Right lobe of liver (tissue), 6 donors: ENCODE data around the gene EMILIN2. TPM values are rescaled to one million over a fixed set of nuclear protein-coding genes. Genes with fewer than 3 reads are reported as not detected.

Experiments
- ATAC-seq, 4 donors: fragments of 200-7000 bp; cut with Tn5 transposase; one replicate each; pipeline ENCODE4 v1.9.1; 2020; ENCODE audit warnings: mild to moderate bottlenecking in 4 of 4, moderate library complexity in 4 of 4
- DNase-seq, 3 donors: peaks; one replicate each; pipeline ENCODE4 v3.0.0-alpha.2; 2020
- H3K27ac ChIP-seq, 3 donors: fragments of 200-600 bp; one replicate each; pipeline ENCODE4 v1.8.0; 2022
- H3K27me3 ChIP-seq, 2 donors: fragments of 200-600 bp; one replicate each; pipeline ENCODE4 v1.8.0; 2022
- H3K36me3 ChIP-seq, 4 donors: fragments of 200-600 bp; sonication (generic) in 1 of 4; one replicate each; pipeline versions ENCODE4 v1.5.1 to v1.8.0; 2017 to 2022; ENCODE audit warnings: control low read depth in 1 of 4
- H3K4me1 ChIP-seq, 4 donors: fragments of 200-600 bp; sonication (generic) in 1 of 4; one replicate each; pipeline versions ENCODE4 v1.5.1 to v1.8.0; 2017 to 2022; ENCODE audit warnings: control low read depth in 1 of 4
- H3K4me3 ChIP-seq, 3 donors: fragments of 200-600 bp; one replicate each; pipeline ENCODE4 v1.8.0; 2022
- H3K9me3 ChIP-seq, 4 donors: fragments of 200-600 bp; sonication (generic) in 1 of 4; one replicate each; pipeline versions ENCODE4 v1.5.1 to v1.8.0; 2017 to 2022; ENCODE audit warnings: control low read depth in 1 of 4
- POLR2A ChIP-seq: fragments of 450-650 bp; IDR thresholded peaks from one replicate; pipeline ENCODE4 v1.6.1; 2017; ENCODE audit warnings: antibody characterized with exemption, mild to moderate bottlenecking
- WGBS: methylation state at CpG from one replicate; pipeline ENCODE4 v1.1.6; 2018; ENCODE audit warnings: low coverage, low lambda C conversion rate; ENCODE audit not compliant: insufficient coverage; ENCODE audit errors: missing lambda C conversion rate; 5-methylcytosine and 5-hydroxymethylcytosine counted together
- intact Hi-C, 2 donors: fragments of 100-400 bp; cut with DNase I; formaldehyde crosslinking; loops; one replicate each; pipeline versions ENCODE4 v1.11.2 to v1.14.1; 2022
- total RNA-seq, 6 experiments: library from RNA; depleted of rRNA in 2 of 6; stranded (reverse); fragments of >200 nt in 2 of 6; fragmentation: NEBNext Ultra II Directional in 3 of 6; extraction: Animal tissue kit (Norgen Biotek cat#: 25700) in 3 of 6; gene quantifications; one replicate each; pipeline versions ENCODE4 v1.1.0 to v1.2.4, GENCODE V29; 2016 to 2023
- TF ChIP-seq, protein P1 (sequence below), 4 donors: fragments of 200-600 bp in 3 of 4; fragments of 450-650 bp in 1 of 4; IDR thresholded peaks; one replicate each; pipeline versions ENCODE4 v1.5.1 to v1.8.0; 2016 to 2022; ENCODE audit warnings: antibody characterized with exemption in 4 of 4, mild to moderate bottlenecking in 2 of 4
- donor health status: DM: no; HTN: yes; CAD: no.
- donor health status: DM: no; HTN: no; CAD: no.
- donor health status: DM: no; HTN: no; CAD: no.
- donor health status: DM: no; HTN: yes; CAD: no.
- donor health status: DM: no; HTN: yes; CAD: no.

The EMILIN2 gene
- total RNA-seq, 6 experiments from 2014 or later = 0.99 to 4.4 (median 2.3) TPM

GRCh38 chr18:2881840-2882195 lies 35.0 kb downstream of the EMILIN2 start:
- DNase-seq (no peak), ATAC-seq (peak in 1 of 4 donors; percentile 11)
- no peak for TF ChIP-seq POLR2A
- TF ChIP-seq, protein P1, sequence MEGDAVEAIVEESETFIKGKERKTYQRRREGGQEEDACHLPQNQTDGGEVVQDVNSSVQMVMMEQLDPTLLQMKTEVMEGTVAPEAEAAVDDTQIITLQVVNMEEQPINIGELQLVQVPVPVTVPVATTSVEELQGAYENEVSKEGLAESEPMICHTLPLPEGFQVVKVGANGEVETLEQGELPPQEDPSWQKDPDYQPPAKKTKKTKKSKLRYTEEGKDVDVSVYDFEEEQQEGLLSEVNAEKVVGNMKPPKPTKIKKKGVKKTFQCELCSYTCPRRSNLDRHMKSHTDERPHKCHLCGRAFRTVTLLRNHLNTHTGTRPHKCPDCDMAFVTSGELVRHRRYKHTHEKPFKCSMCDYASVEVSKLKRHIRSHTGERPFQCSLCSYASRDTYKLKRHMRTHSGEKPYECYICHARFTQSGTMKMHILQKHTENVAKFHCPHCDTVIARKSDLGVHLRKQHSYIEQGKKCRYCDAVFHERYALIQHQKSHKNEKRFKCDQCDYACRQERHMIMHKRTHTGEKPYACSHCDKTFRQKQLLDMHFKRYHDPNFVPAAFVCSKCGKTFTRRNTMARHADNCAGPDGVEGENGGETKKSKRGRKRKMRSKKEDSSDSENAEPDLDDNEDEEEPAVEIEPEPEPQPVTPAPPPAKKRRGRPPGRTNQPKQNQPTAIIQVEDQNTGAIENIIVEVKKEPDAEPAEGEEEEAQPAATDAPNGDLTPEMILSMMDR (IDR thresholded peaks at IDR 0.05) = no peak
- no peak overlapping the region for H3K27ac ChIP-seq
- H3K27me3 ChIP-seq = no peaks in the 10 kb centered on the region
- H3K36me3 ChIP-seq = no peaks in the 10 kb centered on the region
- no peak overlapping the region for H3K4me3 ChIP-seq
- intact Hi-C loops = no loop called here
- 63% methylated on average over 4 of the region's 9 CpGs for WGBS
- H3K9me3 ChIP-seq = no peaks in the 10 kb centered on the region
- H3K4me1 ChIP-seq = no peaks in the 10 kb centered on the region

GRCh38 chr18:2882201-2882600 lies 35.4 kb downstream of the EMILIN2 start:
- Histone ChIP-seq H3K27ac (no peak overlapping the region), H3K4me1 (no peaks in the 10 kb centered on the region), H3K9me3 (no peaks in the 10 kb centered on the region), H3K4me3 (no peak overlapping the region), H3K27me3 (no peaks in the 10 kb centered on the region), H3K36me3 (no peaks in the 10 kb centered on the region)
- WGBS = 84% methylated on average over 3 of the region's 4 CpGs
- ATAC-seq (no peak), DNase-seq (no peak)
- TF ChIP-seq, protein P1 (IDR thresholded peaks at IDR 0.05) = no peak
- no peak for TF ChIP-seq POLR2A
- intact Hi-C loops = no loop called here

DNA sequence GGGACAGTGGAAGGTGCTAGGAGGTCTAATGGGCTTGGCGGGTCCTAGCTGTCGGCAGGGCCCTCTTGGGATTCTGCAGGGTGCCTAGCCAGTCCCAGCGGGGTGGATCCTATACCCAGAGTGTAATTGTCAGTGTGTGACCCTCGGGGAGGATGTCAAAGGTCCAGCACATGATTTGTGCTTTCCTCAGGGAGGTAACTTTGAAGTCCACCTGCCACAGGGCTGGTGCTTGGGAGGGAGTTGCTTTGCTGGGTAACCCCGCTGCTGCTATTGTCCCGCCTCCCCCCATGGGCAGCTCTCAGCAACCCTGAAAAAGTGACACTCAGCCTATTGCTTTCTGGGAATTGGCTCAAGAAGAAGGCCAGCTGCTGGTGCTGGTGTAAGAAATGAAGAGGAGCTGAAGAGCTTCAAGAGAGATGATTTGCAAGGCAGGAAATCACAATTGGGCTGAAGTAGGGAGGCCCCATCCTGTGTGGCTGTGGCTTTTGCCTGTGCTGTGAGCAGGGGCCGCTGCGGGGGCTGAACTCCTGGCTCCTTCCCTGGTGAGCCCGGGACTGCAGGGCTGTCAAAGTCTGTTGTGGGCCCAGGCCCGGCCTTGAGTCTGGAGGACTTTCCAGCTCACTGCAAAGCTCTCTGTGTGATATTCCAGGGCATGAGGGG lies 36.4 kb downstream of the EMILIN2 start:
- Histone ChIP-seq H3K9me3 (no peaks in the 10 kb centered on the region), H3K4me1 (no peaks in the 10 kb centered on the region), H3K27ac (no peak overlapping the region), H3K27me3 (no peaks in the 10 kb centered on the region), H3K4me3 (no peak overlapping the region), H3K36me3 (no peaks in the 10 kb centered on the region)
- intact Hi-C loops = no loop called here
- WGBS = 55% methylated on average over 7 of the region's 10 CpGs
- DNase-seq = no peak
- peak in 3 of 4 donors; percentile 32 to 46 (median 35) for ATAC-seq
- TF ChIP-seq, protein P1 (IDR thresholded peaks at IDR 0.05) = no peak
- TF ChIP-seq POLR2A = no peak

DNA sequence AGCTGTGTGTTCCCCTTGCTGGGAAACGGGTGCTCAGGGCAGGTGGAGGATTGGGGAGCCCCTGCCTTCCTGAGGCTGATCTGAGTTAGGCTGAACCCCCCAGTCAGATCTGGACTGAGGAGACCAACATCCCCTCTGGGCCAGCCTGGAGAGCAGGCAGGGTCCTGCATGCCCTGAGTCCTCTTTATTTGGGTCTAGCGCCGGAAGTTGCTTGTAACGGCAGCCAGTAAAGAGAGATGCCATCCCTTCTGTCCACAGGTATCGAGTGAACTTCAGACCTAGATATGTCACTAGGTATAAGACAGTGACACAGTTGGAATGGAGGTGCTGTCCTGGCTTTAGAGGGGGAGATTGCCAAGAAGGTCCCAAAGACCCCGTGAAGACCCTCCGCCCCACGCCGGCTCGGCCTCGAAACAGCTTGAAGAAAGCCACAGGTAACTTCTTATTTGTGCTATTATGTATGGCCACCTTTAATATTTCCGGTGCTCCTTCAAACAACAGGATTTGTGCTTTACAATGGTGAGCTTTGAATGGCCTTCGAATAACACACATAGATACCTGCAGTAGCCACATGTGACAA lies 38.0 kb downstream of the EMILIN2 start:
- ATAC-seq (no peak), DNase-seq (no peak)
- WGBS = 94% methylated on average over 8 of the region's 13 CpGs
- Histone ChIP-seq H3K27me3 (no peaks in the 10 kb centered on the region), H3K27ac (no peak overlapping the region), H3K36me3 (no peaks in the 10 kb centered on the region), H3K9me3 (no peaks in the 10 kb centered on the region), H3K4me1 (no peaks in the 10 kb centered on the region), H3K4me3 (no peak overlapping the region)
- intact Hi-C loops = no loop called here
- TF ChIP-seq POLR2A = no peak
- TF ChIP-seq, protein P1 (IDR thresholded peaks at IDR 0.05) = no peak
